GM19035 (cell line): ENCODE measurements around the gene PCDHA3.
"Not testable (repeated sequence)": the region's sequence is repeated elsewhere in the genome, so short reads cannot be mapped to it uniquely, and the experiment has no call there.

Source experiments
- ATAC-seq: cut with Tn5 transposase; IDR thresholded peaks from one replicate; pipeline ENCODE4 v1.9.1; 2021; ENCODE audit not compliant: unreplicated experiment

Gene PCDHA3

GRCh38 chr5:140808889-140809291, 8.0 kb downstream of the PCDHA3 start:
- ATAC-seq: no peak

- no peak for ATAC-seq
Measured at GRCh38 chr5:140821375-140822280, 20.8 kb downstream of the PCDHA3 start, which contains the start of gene PCDHA5. Gene PCDHA5, plus strand, starts transcription at chr5:140821613.

GRCh38 chr5:140822281-140822629, 21.4 kb downstream of the PCDHA3 start:
- no peak for ATAC-seq

GRCh38 chr5:140822969-140823368, 22.1 kb downstream of the PCDHA3 start:
- ATAC-seq: not testable (repeated sequence)

- ATAC-seq: no peak
Measured at GRCh38 chr5:140823475-140823874, 22.6 kb downstream of the PCDHA3 start.

- ATAC-seq: no peak
Measured at GRCh38 chr5:140827704-140828361, 27.0 kb downstream of the PCDHA3 start, which contains the start of gene PCDHA6. Gene PCDHA6, plus strand, starts transcription at chr5:140827960. Its CDS starts 132 bp downstream, at chr5:140828092.

GRCh38 chr5:140828362-140828737, 27.5 kb downstream of the PCDHA3 start:
- ATAC-seq: no peak

- ATAC-seq: not testable (repeated sequence)
Measured at GRCh38 chr5:140829511-140830501, 28.9 kb downstream of the PCDHA3 start.

GRCh38 chr5:140833993-140834392, 33.1 kb downstream of the PCDHA3 start, which contains the start of gene PCDHA7:
Gene PCDHA7, plus strand, starts transcription at chr5:140834269. Its CDS starts 115 bp downstream, at chr5:140834384.
- ATAC-seq: no peak

- not testable (repeated sequence) for ATAC-seq
Measured at GRCh38 chr5:140834439-140835008, 33.7 kb downstream of the PCDHA3 start.

GRCh38 chr5:140835622-140836510, 35.0 kb downstream of the PCDHA3 start:
- no peak for ATAC-seq

GRCh38 chr5:140840978-140841962, 40.4 kb downstream of the PCDHA3 start, which contains the start of gene PCDHA8:
Gene PCDHA8, plus strand, starts transcription at chr5:140841187. Its CDS starts 135 bp downstream, at chr5:140841322.
- no peak for ATAC-seq

GRCh38 chr5:140842798-140843733, 42.2 kb downstream of the PCDHA3 start:
- ATAC-seq: no peak

GRCh38 chr5:140848139-140849102, 47.6 kb downstream of the PCDHA3 start, which contains the start of gene PCDHA9:
Gene PCDHA9, plus strand, starts transcription at chr5:140848382. Its CDS starts 114 bp downstream, at chr5:140848496.
- not testable (repeated sequence) for ATAC-seq

GRCh38 chr5:140849831-140850634, 49.2 kb downstream of the PCDHA3 start:
- ATAC-seq: not testable (repeated sequence)
